H54 (cell line): ENCODE results near the gene HOXB3.

ENCODE experiments used
- DNase-seq: peaks from one replicate; pipeline ENCODE4 v3.0.0; 2011; ENCODE audit warnings: low spot score, mixed read lengths; ENCODE audit not compliant: insufficient read length
- FAIRE-seq: peaks from 3 replicates; lab custom pipeline; 2011; peaks lifted over from hg19 to GRCh38; lab: Jason Lieb, UNC
- POLR2A ChIP-seq: IDR thresholded peaks from 2 replicates; pipeline ENCODE4 v1.6.1; 2011; ENCODE audit warnings: low read depth, mild to moderate bottlenecking, low read length

HOXB3 gene

GRCh38 chr17:48547808-48548522 lies 42.1 kb downstream of the HOXB3 start:
- no peak for FAIRE-seq
- DNase-seq = no peak
- no peak for TF ChIP-seq POLR2A

- TF ChIP-seq POLR2A = no peak
- DNase-seq (no peak), FAIRE-seq (no peak)
These were observed 42.9 kb downstream of the HOXB3 start for GRCh38 chr17:48546924-48547807.

GRCh38 chr17:48546137-48546923 lies 43.7 kb downstream of the HOXB3 start:
- TF ChIP-seq POLR2A = no peak
- FAIRE-seq = no peak
- no peak for DNase-seq

DNA sequence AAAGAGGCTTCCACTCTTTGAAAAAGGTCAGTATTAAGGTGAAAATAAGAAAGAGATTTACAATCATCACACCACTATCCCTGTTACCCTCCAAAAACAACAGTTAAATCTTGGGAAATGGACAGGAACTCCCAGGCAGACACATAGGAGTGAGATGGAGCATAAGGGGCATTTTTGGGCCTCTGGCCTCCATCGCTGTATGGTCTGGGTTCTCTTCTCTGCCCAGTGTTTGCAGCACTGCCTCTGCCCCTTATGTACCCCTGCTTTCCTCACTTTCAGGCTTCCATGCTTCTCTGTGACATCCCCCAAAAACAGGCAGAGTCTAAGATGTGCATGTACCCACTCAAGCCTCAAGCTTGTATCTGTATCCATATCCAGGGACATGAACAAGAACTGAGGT lies 44.5 kb downstream of the HOXB3 start:
- TF ChIP-seq POLR2A = no peak
- FAIRE-seq = no peak
- no peak for DNase-seq

- no peak for TF ChIP-seq POLR2A
- no peak for DNase-seq
- FAIRE-seq = no peak
These were observed 45.0 kb downstream of the HOXB3 start, which contains the start of gene HOXB2 for GRCh38 chr17:48545022-48545375. Gene HOXB2 (minus strand): TSS chr17:48545109. CDS start chr17:48544911, 198 bp downstream.

- peak; percentile 25; the same call in 1 of the 2 replicates for TF ChIP-seq POLR2A
- FAIRE-seq (no peak), DNase-seq (no peak)
These were observed 45.6 kb downstream of the HOXB3 start for GRCh38 chr17:48544349-48545021.

DNA sequence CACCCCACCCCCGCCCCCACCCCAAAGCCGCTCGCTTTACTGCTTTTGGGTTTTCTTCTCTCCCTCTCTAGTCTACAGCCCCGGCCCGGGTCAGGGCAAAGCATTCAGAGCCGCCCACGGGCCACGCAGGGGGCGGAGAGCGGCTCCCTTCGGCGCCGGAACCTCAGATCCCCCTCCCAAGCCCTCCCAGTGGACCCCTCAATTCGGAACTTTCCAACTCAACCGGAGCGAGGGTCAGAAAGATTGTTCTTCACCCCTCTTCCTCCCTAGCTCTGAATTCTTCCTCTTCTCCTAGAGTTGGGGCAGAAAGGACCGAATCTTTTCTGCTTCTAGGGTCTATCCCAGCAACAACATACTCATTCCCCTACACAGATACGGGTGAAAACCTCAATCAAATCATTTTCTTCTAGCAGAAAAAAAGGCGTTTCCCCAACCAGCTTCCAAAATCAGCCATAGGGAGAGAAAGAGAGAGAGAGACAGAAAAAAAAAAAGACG lies 46.1 kb downstream of the HOXB3 start:
- FAIRE-seq (no peak), DNase-seq (no peak)
- TF ChIP-seq POLR2A = no peak

- TF ChIP-seq POLR2A = no peak
- DNase-seq = no peak
- no peak for FAIRE-seq
These were observed 46.8 kb downstream of the HOXB3 start for GRCh38 chr17:48543107-48543853.

GRCh38 chr17:48542698-48543106 lies 47.3 kb downstream of the HOXB3 start:
- DNase-seq (no peak), FAIRE-seq (no peak)
- no peak for TF ChIP-seq POLR2A

GRCh38 chr17:48542114-48542656 lies 47.9 kb downstream of the HOXB3 start:
- TF ChIP-seq POLR2A = no peak
- FAIRE-seq (no peak), DNase-seq (no peak)

GRCh38 chr17:48541577-48542113 lies 48.4 kb downstream of the HOXB3 start:
- no peak for DNase-seq
- TF ChIP-seq POLR2A = peak; percentile 59

GRCh38 chr17:48541036-48541576 lies 48.9 kb downstream of the HOXB3 start:
- no peak for TF ChIP-seq POLR2A
- FAIRE-seq (no peak), DNase-seq (no peak)

More at GRCh38 chr17:48541577-48542113, 48.4 kb downstream of the HOXB3 start:
- no peak for FAIRE-seq
